Type B pancreatic cell (in vitro differentiated cells): ENCODE results near the gene MAP3K9. TPM values are rescaled to one million over a fixed set of nuclear protein-coding genes. Genes with fewer than 3 reads are reported as not detected.
"Not testable (repeated sequence)": the region's sequence is repeated elsewhere in the genome, so short reads cannot be mapped to it uniquely, and the experiment has no call there.

Experiments used
- DNase-seq: peaks from one replicate; pipeline ENCODE4 v3.0.0; 2021; ENCODE audit warnings: mixed read lengths; ENCODE audit not compliant: unreplicated experiment; ENCODE audit errors: extremely low spot score
- H3K27ac Mint-ChIP-seq: 2 replicates; pipeline ENCODE4 v1.8.0; 2021; ENCODE audit warnings: mild to moderate bottlenecking, mixed read lengths
- H3K27me3 Mint-ChIP-seq: 2 replicates; pipeline ENCODE4 v1.8.0; 2021; ENCODE audit warnings: mixed read lengths
- H3K36me3 Mint-ChIP-seq: 2 replicates; pipeline ENCODE4 v1.8.0; 2021; ENCODE audit warnings: mixed read lengths
- H3K4me1 Mint-ChIP-seq: one replicate; pipeline ENCODE4 v1.8.0; 2021; ENCODE audit warnings: mixed read lengths; ENCODE audit not compliant: unreplicated experiment
- H3K4me3 Mint-ChIP-seq: 2 replicates; pipeline ENCODE4 v1.8.0; 2021; ENCODE audit warnings: mild to moderate bottlenecking, mixed read lengths
- H3K9me3 Mint-ChIP-seq: 2 replicates; pipeline ENCODE4 v1.8.0; 2021; ENCODE audit warnings: mixed read lengths
- total RNA-seq: library from RNA; stranded (reverse); gene quantifications from 2 replicates; pipeline ENCODE4 v1.2.1, GENCODE V29; 2021; ENCODE audit warnings: low replicate concordance
- TF ChIP-seq, protein P1 (sequence below): fragments of 200-600 bp; sonication (generic); conservative IDR thresholded peaks from 2 replicates; pipeline ENCODE4 v1.5.0; 2021; ENCODE audit warnings: antibody characterized with exemption, mild to moderate bottlenecking

The MAP3K9 gene
- total RNA-seq, 1 donor from 2014 or later: 14.9 TPM

- no peak overlapping the region for H3K4me3 Mint-ChIP-seq
- peak overlapping the region; percentile 12 for H3K27ac Mint-ChIP-seq
- DNase-seq: no peak
- H3K36me3 Mint-ChIP-seq: no peaks in the 10 kb centered on the region
- H3K9me3 Mint-ChIP-seq: peaks cover 9% of the 10 kb centered on the region
- H3K27me3 Mint-ChIP-seq: peaks cover 5% of the 10 kb centered on the region
- TF ChIP-seq, protein P1, sequence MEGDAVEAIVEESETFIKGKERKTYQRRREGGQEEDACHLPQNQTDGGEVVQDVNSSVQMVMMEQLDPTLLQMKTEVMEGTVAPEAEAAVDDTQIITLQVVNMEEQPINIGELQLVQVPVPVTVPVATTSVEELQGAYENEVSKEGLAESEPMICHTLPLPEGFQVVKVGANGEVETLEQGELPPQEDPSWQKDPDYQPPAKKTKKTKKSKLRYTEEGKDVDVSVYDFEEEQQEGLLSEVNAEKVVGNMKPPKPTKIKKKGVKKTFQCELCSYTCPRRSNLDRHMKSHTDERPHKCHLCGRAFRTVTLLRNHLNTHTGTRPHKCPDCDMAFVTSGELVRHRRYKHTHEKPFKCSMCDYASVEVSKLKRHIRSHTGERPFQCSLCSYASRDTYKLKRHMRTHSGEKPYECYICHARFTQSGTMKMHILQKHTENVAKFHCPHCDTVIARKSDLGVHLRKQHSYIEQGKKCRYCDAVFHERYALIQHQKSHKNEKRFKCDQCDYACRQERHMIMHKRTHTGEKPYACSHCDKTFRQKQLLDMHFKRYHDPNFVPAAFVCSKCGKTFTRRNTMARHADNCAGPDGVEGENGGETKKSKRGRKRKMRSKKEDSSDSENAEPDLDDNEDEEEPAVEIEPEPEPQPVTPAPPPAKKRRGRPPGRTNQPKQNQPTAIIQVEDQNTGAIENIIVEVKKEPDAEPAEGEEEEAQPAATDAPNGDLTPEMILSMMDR: no peak
- peaks cover 19% of the 10 kb centered on the region for H3K4me1 Mint-ChIP-seq
Observed at GRCh38 chr14:70708717-70709570, 100.4 kb downstream of the MAP3K9 start.

GRCh38 chr14:70707138-70708038 is 101.9 kb downstream of the MAP3K9 start:
- H3K4me1 Mint-ChIP-seq: peaks cover 13% of the 10 kb centered on the region
- DNase-seq: no peak
- no peaks in the 10 kb centered on the region for H3K36me3 Mint-ChIP-seq
- no peak overlapping the region for H3K4me3 Mint-ChIP-seq
- H3K27me3 Mint-ChIP-seq: peaks cover 5% of the 10 kb centered on the region
- TF ChIP-seq, protein P1: no peak
- peaks cover 9% of the 10 kb centered on the region for H3K9me3 Mint-ChIP-seq
- peak overlapping the region; percentile 82 for H3K27ac Mint-ChIP-seq

- no peaks in the 10 kb centered on the region for H3K36me3 Mint-ChIP-seq
- H3K27me3 Mint-ChIP-seq: peaks cover 5% of the 10 kb centered on the region
- peak overlapping the region; percentile 0 for H3K27ac Mint-ChIP-seq
- peaks cover 13% of the 10 kb centered on the region for H3K4me1 Mint-ChIP-seq
- TF ChIP-seq, protein P1: no peak
- no peak for DNase-seq
- no peak overlapping the region for H3K4me3 Mint-ChIP-seq
- H3K9me3 Mint-ChIP-seq: peaks cover 9% of the 10 kb centered on the region
Observed at GRCh38 chr14:70706177-70706576, 103.1 kb downstream of the MAP3K9 start.

DNA sequence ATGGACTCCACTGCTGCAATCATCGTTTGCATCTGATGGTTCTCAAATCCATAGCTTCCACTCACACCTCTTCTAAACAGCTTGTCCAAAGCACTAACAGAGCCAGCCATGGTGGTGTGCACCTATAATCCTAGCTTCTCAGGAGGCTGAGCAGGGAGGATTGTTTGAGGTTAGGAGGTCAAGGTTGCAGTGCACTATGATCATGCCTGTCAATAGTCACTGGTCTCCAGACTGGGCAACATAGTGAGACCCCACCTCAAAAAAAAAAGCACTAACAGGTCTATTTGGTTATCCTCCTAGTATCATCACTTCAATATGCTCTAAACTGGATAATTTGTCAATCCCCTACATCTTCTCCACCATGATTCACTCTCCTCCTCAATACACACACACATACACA is 104.4 kb downstream of the MAP3K9 start:
- TF ChIP-seq, protein P1: no peak
- no peak for DNase-seq
- Mint-ChIP-seq H3K27me3 (peaks cover 5% of the 10 kb centered on the region), H3K4me1 (peaks cover 10% of the 10 kb centered on the region), H3K36me3 (no peaks in the 10 kb centered on the region), H3K9me3 (peaks cover 9% of the 10 kb centered on the region), H3K4me3 (no peak overlapping the region), H3K27ac (peak overlapping the region; percentile 0)

- DNase-seq, H3K27me3 Mint-ChIP-seq, H3K4me3 Mint-ChIP-seq, H3K36me3 Mint-ChIP-seq, H3K9me3 Mint-ChIP-seq, H3K4me1 Mint-ChIP-seq, H3K27ac Mint-ChIP-seq: not testable (repeated sequence)
Observed at GRCh38 chr14:70703621-70704168, 105.6 kb downstream of the MAP3K9 start.
